SKM-1 treated with dmso at 0.1 percent for 144 hours (cell line): Measurements from ENCODE around the gene PKNOX1.
"Not testable (repeated sequence)": the region's sequence is repeated elsewhere in the genome, so short reads cannot be mapped to it uniquely, and the experiment has no call there.

Experiments used
- DNase-seq: peaks from one replicate; lab custom pipeline; 2025; ENCODE audit not compliant: unreplicated experiment; lab: John Stamatoyannopoulos, UW

PKNOX1 gene

GRCh38 chr21:43045876-43046821, 71.8 kb downstream of the PKNOX1 start:
- not testable (repeated sequence) for DNase-seq

- not testable (repeated sequence) for DNase-seq
These were observed 78.8 kb downstream of the PKNOX1 start for GRCh38 chr21:43053112-43053511.

GRCh38 chr21:43062955-43063664, 88.7 kb downstream of the PKNOX1 start:
- not testable (repeated sequence) for DNase-seq

GRCh38 chr21:43064265-43064917, 90.0 kb downstream of the PKNOX1 start:
- DNase-seq: not testable (repeated sequence)

- not testable (repeated sequence) for DNase-seq
These were observed 91.6 kb downstream of the PKNOX1 start for GRCh38 chr21:43065991-43066390.

- not testable (repeated sequence) for DNase-seq
These were observed 92.3 kb downstream of the PKNOX1 start for GRCh38 chr21:43066690-43067089.

GRCh38 chr21:43068065-43068464, 93.7 kb downstream of the PKNOX1 start:
- DNase-seq: not testable (repeated sequence)

- not testable (repeated sequence) for DNase-seq
These were observed 95.3 kb downstream of the PKNOX1 start for GRCh38 chr21:43069682-43070081.

DNA sequence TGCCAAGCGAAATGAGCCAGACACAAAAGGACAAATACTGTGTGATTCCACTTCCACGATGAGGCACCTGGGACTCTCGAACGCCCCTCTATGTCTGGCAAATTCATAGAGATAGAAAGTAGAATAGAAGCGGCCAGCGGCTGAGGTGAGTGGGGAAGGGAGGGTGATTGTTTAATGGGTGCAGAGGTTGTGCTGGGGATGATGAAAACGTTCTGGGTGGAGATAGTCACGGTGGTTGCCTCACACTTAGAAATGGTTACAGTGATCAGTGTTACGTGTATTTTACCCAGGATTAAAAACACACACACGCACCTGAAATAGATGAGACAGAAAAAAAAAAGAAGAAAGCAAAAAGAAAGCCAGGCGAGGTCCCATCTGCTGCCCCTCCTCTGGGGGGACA, 98.4 kb downstream of the PKNOX1 start:
- not testable (repeated sequence) for DNase-seq

DNA sequence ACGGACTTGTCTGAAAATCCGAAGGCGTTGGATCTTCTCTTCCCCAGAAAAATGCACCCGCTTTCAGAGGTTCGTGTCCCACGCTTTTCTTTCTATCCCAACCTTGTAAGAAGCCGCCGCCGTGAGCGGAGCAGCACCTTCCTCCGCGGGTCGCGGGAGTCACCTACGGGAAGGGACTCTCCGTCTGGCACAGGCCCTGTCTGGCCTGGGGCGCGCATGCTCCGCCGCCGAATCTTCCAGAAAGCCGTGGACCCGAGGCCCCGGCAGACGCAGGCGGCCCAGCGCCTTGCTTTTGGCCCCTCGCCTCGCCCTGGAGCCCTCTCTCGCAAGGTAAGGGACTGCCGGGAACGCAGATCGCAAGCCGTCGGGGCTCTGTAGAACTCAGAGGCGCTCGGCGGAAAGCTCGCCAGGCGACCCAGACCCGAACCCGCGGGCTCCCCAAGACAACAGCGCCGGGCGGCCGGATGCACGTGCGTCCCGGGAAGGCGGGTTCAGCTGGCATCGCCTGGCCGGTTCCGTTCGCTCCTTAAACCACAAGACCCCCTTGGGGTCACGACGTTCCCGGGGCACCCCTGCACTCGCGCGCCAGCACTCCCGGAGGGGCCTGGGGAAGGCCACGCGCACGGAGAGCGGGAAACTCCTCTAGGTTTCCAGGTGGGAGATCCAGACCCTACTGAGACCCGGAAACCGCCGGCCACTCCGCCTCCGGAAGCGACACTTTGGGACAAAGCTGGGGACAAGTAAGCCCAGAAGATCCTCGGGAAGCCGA, 100.2 kb downstream of the PKNOX1 start:
- not testable (repeated sequence) for DNase-seq

DNA sequence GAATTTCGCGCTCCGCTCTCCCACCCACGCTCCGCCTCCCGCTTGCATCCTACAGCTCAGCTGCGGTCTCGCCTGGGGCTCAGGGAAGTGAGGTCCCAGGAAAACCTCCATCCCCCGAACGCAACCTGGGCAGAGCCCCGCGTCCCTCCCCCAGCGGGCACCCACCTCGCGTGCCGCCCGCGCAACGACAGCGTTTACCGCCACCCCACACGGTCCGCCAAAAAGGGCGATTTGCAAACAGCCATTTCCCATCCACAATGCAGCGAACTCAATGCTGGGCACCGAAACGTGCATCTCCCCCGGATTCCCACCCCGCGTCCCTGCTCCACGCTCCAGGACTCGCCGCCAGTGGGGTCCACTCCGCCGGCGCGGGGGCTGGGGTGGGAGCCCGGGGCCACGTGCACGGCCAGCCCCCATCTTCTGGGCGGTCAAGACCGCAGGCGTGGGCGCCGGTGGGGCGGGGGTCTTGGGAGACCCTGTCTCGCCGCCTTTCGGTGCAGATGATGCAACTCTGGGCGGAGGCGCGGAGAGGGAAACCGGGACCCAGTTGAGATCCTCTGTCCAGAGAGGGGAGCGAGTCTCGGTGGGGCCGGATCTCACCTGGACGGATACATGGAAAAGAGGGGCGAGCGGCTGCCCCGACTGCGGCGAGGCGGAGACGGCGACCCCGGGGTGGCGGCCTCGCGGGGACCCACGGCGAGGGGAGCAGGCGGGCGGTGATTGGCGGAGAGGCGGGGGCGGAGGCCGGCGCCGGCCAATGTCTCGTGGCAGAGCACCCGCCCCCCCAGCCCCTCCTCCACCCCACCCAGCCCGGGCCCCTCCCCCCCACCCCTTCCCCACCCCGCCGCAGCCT, 101.0 kb downstream of the PKNOX1 start, which contains the start of gene CBS:
Gene CBS, minus strand, starts transcription at position 666 of the 853 bp plus-strand sequence. CDS start 3,642 bp downstream, outside the sequence.
- DNase-seq: not testable (repeated sequence)

GRCh38 chr21:43076023-43076637, 101.8 kb downstream of the PKNOX1 start:
- not testable (repeated sequence) for DNase-seq

GRCh38 chr21:43076643-43077042, 102.3 kb downstream of the PKNOX1 start:
- not testable (repeated sequence) for DNase-seq

DNA sequence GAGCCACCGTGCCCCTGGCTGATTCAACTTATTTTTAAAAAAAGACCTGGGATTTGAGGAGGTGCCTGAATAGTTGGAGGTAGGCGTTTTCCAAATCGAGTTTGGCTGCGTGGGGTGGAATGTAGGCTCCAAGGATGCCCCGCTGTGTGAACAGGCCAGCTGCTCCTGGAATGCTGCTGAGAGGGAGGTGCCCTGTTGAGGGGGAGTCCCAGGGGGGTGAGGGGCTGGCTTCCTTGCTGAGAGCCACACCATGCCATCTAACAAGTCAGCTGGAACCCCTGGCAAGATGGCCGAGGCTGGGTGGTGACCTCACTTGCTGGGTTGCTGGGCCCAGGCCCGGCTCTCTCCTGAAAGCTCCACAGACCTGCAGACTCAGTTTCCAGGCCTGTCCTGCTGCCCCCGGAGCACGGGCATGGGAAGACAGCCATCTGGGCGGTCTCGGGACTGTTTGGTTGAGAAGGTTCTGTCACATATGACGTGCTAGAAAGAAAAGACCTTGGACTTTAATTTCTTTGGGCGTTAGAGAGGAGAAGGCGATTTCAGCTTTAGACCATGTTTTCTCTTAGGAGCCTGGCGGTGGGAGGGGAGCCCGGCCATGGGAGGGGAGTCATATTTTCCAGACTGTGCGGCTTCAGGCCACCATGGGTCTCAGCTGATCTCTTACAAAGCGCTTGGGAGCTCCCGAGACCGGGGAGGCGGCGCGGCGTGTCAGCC, 108.4 kb downstream of the PKNOX1 start:
- DNase-seq: not testable (repeated sequence)
